Measurements from ENCODE around the gene SZRD1. TPM values are rescaled to one million over a fixed set of nuclear protein-coding genes. Genes with fewer than 3 reads are reported as not detected.

The SZRD1 gene
- polyA plus RNA-seq, 1 donor, result 80.6 TPM

DNA sequence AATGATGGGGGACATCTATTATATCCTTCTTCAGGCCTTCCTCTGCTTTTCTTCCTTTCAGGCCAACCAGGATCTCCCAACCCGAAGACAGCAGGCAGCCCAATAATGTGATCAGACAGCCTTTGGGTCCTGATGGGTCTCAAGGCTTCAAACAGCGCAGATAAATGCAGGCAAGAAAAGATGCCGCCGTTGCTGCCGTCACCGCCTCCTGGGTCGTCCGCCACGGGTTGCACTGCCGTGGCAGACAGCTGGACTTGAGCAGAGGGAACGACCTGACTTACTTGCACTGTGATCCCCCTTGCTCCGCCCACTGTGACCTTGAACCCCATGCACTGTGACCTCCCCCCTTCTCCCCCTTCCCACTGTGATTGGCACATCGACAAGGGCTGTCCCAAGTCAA is 27.9 kb downstream of the SZRD1 start:
- DNase-seq (ENCODE audit: low read depth), result no peak

DNA sequence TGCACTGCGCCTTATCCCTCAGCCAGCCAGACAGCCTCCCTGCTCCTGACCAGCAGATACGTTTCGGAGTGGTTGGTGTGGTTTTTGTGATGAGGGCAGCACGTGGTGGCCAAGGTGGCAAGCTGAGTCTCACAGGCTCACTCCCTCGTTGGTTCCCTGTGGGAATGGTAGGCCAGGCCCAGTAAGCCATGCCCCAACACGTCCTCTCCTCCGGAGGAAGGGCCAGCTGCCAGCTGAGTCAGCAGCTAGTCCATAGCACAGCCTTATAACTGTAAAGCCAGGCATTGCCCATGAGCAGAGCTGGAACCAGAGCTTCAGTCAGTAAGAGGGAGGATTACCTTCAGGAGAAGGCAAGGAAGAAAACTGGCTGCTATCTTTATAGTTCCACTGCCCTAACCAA is 29.5 kb downstream of the SZRD1 start:
- DNase-seq (ENCODE audit: low read depth), result no peak

GRCh38 chr1:16397120-16397519 is 30.1 kb downstream of the SZRD1 start:
- DNase-seq (ENCODE audit: low read depth), result no peak

DNA sequence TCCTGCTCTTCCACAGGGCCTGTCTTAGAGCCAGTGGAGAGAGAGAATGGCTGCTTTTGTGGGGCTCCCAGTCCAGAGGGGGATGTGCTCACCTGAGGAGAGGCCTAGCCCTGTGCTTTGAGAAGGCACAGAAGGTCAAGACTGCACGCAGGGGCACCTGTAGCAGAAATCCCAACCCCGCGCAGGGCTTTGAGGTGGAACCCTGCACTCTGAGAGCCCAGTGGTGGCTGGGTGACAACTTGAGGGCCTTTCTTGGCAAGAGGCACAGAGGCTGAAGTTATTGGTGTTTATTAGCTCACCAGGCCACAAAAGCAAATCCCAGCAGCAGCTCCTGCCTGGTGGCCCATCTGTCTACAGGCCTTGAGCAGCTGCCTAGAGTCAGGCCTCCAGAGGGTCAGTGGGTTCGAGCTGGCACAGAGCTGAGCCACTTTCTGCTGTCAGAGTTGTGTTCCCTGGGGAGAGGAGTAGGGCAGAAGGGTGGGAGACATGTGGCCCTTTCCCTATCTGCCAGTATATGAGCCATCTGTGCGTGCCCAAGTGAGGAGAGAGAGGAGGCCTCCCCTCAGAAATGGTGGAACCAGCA is 31.4 kb downstream of the SZRD1 start:
- no peak for DNase-seq (ENCODE audit: low read depth)

GRCh38 chr1:16402742-16403141 is 35.7 kb downstream of the SZRD1 start:
- DNase-seq (ENCODE audit: low read depth), result no peak

GRCh38 chr1:16405441-16405840 is 38.4 kb downstream of the SZRD1 start:
- DNase-seq (ENCODE audit: low read depth), result no peak

- DNase-seq (ENCODE audit: low read depth), result no peak
Measured at GRCh38 chr1:16406868-16407267, 39.8 kb downstream of the SZRD1 start.

- DNase-seq (ENCODE audit: low read depth), result no peak
Measured at GRCh38 chr1:16409536-16410152, 42.6 kb downstream of the SZRD1 start.

DNA sequence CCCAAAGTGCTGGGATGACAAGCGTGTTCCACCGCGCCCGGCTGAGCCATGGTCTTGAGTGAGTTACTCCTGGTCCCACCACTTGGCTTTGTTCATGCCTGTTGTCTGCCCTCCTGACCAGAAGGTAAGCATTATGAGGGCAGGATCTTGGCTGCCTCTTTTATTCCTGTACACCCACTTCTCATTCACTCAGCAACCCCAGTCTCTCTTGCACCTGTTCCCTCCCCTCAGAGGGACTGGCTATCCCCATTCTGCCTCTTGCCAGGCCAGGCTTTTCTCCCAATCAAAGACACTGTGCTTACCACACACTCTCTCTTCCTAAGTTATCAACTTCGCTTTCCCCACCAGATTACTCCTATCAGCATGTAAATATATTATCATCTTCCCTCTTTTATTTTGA is 43.8 kb downstream of the SZRD1 start:
- no peak for DNase-seq (ENCODE audit: low read depth)

- no peak for DNase-seq (ENCODE audit: low read depth)
Measured at GRCh38 chr1:16413191-16413590, 46.1 kb downstream of the SZRD1 start.

- no peak for DNase-seq (ENCODE audit: low read depth)
Measured at GRCh38 chr1:16418823-16419425, 51.9 kb downstream of the SZRD1 start.

DNA sequence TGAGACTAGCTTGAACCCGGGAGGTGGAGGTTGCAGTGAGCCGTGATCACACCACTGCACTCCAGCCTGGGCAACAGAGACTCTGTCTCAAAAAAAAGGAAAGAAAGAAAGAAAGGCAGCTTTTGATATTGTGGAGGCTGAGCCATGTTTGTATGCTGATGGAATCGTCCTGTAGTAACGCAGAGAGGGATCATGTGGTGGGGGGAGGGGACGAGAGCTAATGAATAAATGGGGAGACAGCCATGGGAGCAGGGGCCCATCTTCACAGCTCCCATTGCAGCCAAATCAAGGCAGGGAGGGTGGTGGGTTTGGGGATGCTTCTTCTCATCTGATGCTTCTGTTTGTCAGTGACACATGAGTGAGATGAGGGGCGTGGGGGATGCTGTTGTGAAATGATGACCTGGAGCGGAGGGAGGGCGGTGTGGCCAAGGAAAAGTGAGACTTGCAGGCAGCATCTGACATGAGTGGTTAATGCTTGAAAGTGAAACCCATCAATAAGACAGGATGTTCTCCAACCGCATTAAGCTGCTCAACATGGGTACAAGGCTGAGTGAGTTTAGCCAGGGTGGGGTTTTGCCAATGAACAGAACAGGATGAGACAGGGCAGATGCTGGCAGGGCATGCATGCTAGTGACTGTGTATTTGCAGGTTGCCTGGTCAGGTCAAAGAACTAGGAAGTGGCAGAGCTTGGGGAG is 53.5 kb downstream of the SZRD1 start:
- no peak for DNase-seq (ENCODE audit: low read depth)

DNA sequence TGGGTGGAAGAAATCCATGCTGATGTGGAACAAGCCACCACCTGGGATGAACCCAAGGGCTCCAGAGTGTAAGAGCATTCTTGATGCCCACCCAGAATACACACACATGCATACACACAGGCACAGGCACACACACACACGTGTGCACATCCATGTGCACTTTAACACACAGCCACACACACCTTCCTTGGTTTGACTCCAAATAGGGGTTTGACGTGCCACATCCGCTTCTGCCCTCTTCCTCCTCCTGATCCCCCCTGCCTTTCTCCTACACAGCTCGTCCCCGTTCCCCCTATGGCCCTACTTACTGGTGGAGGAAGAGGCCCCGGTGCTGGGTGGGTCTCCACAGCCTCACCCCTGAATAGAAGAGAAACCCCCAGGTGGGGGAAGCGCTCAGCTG is 54.2 kb downstream of the SZRD1 start:
- no peak for DNase-seq (ENCODE audit: low read depth)

- no peak for DNase-seq (ENCODE audit: low read depth)
Measured at GRCh38 chr1:16422041-16422440, 55.0 kb downstream of the SZRD1 start.

GRCh38 chr1:16425125-16426025 is 58.3 kb downstream of the SZRD1 start:
- DNase-seq (ENCODE audit: low read depth), result no peak

DNA sequence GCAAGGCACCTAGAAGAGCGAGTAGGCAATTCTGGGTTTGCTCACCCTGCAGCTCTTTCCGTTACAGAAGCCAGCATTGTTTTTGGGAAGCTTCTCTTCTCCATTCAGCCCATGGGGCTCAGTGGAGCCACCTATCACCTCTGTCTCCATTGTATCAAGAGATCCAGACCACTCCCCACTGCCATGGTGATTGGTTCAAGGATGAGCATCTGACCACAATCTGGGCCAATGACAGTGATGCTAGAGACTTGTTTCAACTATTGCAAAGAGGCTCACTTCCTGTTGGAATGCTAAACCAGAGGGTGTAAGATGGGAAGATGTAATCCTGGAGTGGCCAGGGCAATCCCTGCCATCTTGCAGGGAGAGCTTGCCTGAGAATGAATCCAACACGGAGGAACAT is 63.6 kb downstream of the SZRD1 start:
- no peak for DNase-seq (ENCODE audit: low read depth)

- no peak for DNase-seq (ENCODE audit: low read depth)
Measured at GRCh38 chr1:16433030-16433429, 66.0 kb downstream of the SZRD1 start.

GRCh38 chr1:16434007-16434406 is 67.0 kb downstream of the SZRD1 start:
- no peak for DNase-seq (ENCODE audit: low read depth)

DNA sequence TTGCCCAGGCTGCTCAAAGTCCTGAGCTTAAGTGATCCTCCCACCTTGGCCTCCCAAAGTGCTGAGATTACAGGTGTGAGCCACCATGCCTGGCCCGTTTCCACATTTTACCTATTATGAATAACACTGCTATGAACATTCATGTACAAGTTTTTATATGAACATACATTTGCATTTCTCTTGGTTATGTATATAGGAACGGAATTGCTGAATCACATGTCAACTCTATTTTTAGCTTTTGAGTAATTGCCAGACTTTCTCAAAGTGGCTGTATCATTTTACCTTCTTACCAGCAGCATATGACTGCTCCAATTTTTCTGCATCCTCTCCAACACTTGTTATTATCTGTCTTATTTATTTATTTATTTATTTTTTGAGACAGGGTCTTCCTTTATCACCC is 67.5 kb downstream of the SZRD1 start:
- no peak for DNase-seq (ENCODE audit: low read depth)

GRCh38 chr1:16436946-16437474 is 70.0 kb downstream of the SZRD1 start, which contains the start of gene SPATA21:
Gene SPATA21 (minus strand): TSS chr1:16437424. CDS start chr1:16431371, 6,053 bp downstream.
- no peak for DNase-seq (ENCODE audit: low read depth)

DNA sequence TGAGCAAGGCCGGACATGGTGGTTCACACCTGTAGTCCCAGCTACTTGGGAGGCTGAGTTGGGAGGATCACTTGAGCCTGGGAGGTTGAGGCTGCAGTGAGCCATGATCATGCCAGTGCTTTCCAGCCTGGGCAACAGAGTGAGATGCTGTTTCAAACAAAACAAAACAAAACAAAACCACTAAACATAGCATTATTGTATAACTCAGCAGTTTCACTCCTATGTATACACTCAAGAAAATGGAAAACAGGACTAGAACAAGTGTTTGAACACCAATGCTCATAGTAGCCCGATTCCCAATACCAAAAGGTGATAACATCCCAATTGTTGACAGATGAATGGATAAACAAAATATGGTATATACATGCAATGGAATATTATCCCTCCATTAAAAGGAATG is 71.5 kb downstream of the SZRD1 start:
- DNase-seq (ENCODE audit: low read depth), result no peak

- no peak for DNase-seq (ENCODE audit: low read depth)
Measured at GRCh38 chr1:16438924-16439323, 71.9 kb downstream of the SZRD1 start.
